Activated T-cell treated with anti-CD3 and anti-CD28 coated beads for 48 hours (primary cell): Measurements from ENCODE around the gene GABARAPL2.
A peak's percentile ranks its signal among the peaks of the same experiment; 100 is the strongest.

Experiments
- DNase-seq: peaks from one replicate; pipeline ENCODE4 v3.0.0-alpha.2; 2020; ENCODE audit warnings: low read depth

GABARAPL2 gene

GRCh38 chr16:75555213-75555706 lies 10.9 kb upstream of the GABARAPL2 start:
- no peak for DNase-seq

GRCh38 chr16:75555707-75556430 lies 10.3 kb upstream of the GABARAPL2 start, which contains the start of gene TMEM231:
Gene TMEM231, minus strand, starts transcription at chr16:75556252. Its CDS starts 43 bp downstream, at chr16:75556209.
- peak; percentile 95 for DNase-seq

GRCh38 chr16:75556431-75556950 lies 9.7 kb upstream of the GABARAPL2 start:
- DNase-seq: no peak

GRCh38 chr16:75558846-75559401 lies 7.3 kb upstream of the GABARAPL2 start:
- DNase-seq: no peak

- DNase-seq: no peak
These were observed 6.4 kb upstream of the GABARAPL2 start for GRCh38 chr16:75559564-75560372.

- no peak for DNase-seq
These were observed 539 bp upstream of the GABARAPL2 start for GRCh38 chr16:75565640-75566039.

- DNase-seq: peak; percentile 14
These were observed 628 bp downstream of the GABARAPL2 start for GRCh38 chr16:75566758-75567255.

- DNase-seq: no peak
These were observed 1.7 kb downstream of the GABARAPL2 start for GRCh38 chr16:75567911-75568310.

GRCh38 chr16:75570396-75571065 lies 4.4 kb downstream of the GABARAPL2 start:
- no peak for DNase-seq

- no peak for DNase-seq
These were observed 6.8 kb downstream of the GABARAPL2 start for GRCh38 chr16:75572864-75573542.

GRCh38 chr16:75573955-75574354 lies 7.8 kb downstream of the GABARAPL2 start:
- DNase-seq: no peak

GRCh38 chr16:75575958-75576357 lies 9.8 kb downstream of the GABARAPL2 start:
- DNase-seq: no peak

GRCh38 chr16:75576384-75576811 lies 10.2 kb downstream of the GABARAPL2 start:
- no peak for DNase-seq

- no peak for DNase-seq
These were observed 12.0 kb downstream of the GABARAPL2 start for GRCh38 chr16:75578212-75578611.

GRCh38 chr16:75578725-75579124 lies 12.5 kb downstream of the GABARAPL2 start:
- DNase-seq: no peak

- DNase-seq: no peak
These were observed 13.2 kb downstream of the GABARAPL2 start for GRCh38 chr16:75579281-75579834.

- DNase-seq: no peak
These were observed 17.9 kb downstream of the GABARAPL2 start for GRCh38 chr16:75584108-75584507.

- DNase-seq: no peak
These were observed 22.5 kb downstream of the GABARAPL2 start for GRCh38 chr16:75588716-75589115.

GRCh38 chr16:75589306-75589705 lies 23.1 kb downstream of the GABARAPL2 start:
- DNase-seq: no peak

GRCh38 chr16:75590920-75591843 lies 25.0 kb downstream of the GABARAPL2 start:
- DNase-seq: no peak
